HG03060 (cell line): ENCODE data around the gene RNF31.

Experiments used
- ATAC-seq: cut with Tn5 transposase; IDR thresholded peaks from one replicate; pipeline ENCODE4 v1.9.1; 2021; ENCODE audit warnings: low read depth, moderate number of reproducible peaks; ENCODE audit not compliant: unreplicated experiment

Gene RNF31

DNA sequence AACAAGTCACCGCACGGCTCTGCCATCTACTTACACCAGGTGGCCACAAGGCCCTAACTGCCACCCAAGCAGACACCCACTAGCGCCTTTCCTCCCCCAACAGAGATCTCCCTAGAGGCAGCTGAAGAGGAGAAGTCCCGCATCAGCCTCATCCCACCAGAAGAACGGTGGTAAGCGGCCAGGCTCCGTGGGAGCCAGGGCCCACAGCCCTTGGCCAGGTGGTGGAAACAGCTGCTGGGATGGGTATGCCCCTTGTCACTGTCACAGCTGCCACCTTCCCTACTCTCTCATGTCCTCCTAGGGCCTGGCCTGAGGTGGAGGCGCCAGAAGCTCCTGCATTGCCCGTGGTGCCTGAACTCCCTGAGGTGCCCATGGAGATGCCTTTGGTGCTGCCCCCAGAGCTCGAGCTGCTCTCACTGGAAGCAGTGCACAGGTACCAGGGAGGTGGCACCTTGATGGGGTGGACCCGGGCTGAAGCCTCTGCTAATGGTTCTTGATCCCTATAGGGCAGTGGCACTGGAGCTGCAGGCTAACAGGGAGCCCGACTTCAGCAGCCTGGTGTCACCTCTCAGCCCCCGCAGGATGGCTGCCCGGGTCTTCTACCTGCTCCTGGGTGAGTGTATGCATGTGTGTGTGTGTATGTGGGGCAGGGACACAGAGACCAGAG lies 32.1 kb downstream of the RNF31 start:
- ATAC-seq, result no peak

DNA sequence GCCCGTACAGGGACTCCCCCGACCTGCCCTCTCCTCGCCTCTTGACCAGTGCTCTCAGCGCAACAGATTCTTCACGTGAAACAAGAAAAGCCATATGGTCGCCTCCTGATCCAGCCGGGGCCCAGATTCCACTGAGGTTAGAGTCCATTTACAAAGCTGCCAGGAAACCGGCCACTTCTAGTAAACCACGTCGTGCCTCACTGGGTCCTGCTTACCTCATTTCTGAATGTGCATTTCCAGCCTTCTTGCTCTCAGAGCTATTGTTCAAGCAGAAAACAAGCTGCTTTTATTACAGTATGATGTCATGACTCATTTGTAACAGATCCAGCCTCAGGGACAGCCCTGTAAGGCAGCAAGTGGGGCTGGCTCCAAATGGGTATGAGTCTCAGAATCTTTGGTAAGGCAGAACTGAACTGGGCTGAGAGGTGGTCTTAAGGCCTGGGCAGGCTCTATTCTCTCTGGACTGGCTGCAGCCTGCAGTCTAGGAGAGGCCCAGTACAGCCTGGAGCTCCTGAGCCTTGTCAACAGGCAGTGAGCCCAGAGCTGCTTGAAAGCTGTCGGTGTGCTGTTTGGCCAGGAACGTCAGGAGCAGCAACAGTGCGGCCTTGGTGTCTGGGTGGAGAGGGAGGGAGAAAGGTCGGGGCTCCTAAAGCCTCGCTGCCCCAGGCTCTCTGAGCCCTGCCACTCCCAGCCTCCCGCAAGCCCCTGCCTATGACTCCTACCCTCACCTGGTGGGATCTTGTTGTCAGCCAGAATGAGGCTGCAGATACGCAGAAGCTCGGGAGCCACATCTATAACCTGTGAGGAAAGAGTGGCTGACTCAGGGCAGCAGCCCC lies 32.9 kb downstream of the RNF31 start:
- no peak for ATAC-seq

DNA sequence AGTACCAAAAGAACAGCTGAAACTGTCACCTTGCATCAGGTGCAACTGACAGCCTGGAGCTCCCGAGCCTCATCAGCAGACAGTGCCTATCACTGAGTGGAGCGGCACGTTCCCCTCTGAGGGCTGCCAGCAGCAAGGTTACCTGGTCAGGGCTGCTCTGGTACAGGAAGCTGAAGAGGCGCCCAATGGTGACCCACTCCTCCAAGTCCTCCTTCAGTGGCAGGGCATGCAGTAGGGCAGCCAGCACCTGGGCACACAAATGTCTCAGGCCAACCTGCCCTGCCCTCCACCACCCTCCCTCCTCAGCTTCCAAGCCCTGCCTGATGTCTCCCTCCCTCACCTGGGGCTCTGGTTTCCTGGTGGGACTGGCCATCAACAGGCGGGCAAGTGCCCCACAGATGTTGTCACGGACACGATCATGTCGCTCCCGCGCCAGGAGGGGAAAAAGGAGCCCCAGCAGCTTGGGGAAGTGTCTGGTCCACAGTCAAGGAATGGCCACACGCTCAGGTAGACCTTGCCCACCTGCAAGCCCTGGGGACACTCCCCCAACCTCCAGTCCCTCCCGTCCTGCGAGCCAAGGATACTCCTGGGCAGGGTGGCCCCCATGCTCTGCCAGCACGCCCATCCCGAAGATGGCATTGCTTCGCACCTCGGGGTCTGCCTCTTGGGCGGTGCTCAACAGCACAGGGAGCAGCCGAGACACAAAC lies 34.2 kb downstream of the RNF31 start:
- no peak for ATAC-seq

DNA sequence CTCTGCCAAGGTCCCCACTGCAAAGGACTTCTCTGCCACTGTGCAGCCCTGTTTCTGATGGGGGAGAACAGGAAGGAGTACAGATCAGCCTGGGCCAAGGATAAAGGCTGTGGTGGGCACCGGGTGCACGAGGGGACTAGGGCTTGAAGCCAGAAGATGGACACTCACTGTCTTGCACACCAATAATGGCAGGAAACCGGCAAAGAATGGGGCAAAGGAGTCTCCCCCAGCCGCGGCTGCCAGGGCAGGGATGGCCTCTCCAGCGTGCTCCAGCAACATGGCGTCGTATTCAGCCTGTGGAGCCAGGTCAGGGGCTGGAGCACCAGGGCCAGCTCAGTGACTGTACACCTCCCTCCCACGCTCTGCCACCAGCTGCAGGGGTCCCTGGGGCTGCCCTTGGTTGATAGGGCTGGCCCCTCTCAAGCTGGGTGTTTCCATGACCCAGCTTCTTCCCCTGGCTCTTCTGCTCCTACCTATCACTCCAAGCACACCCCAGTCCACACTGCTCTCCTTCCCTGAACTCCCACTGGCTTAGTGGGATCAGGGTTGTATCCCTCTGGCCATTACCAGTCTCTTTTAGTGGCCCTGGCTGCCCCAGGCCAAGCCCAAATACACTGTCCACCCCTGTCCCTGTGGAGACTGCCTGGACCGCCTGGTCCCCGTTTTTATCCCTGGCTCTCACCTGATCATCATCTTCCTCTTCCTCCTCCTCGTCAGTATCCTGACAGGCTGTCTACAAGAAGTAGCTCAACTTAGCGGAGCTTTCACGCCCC lies 35.0 kb downstream of the RNF31 start:
- no peak for ATAC-seq

DNA sequence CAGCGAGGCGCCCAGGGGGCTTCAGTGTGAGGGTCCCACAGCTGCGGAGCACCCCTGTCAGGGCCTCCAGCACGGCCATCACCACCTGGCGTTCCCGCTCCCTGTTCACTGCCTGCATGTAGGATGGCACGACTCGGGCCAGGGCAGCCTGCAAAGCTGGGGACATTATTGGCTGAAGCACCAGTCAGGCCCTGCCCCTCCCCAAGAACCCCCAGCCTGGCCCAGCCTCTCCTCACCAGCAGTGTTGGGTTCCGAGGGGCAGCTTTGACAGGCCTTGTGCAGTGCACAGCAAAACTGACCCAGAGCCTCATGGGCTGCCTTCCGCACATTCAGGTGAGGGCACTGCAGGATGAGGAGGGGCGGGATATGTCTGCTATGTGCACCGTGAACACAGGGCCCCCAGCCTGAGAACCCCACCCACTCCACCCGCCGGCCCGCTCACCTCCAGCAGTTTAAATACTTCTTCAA lies 35.8 kb downstream of the RNF31 start:
- no peak for ATAC-seq

DNA sequence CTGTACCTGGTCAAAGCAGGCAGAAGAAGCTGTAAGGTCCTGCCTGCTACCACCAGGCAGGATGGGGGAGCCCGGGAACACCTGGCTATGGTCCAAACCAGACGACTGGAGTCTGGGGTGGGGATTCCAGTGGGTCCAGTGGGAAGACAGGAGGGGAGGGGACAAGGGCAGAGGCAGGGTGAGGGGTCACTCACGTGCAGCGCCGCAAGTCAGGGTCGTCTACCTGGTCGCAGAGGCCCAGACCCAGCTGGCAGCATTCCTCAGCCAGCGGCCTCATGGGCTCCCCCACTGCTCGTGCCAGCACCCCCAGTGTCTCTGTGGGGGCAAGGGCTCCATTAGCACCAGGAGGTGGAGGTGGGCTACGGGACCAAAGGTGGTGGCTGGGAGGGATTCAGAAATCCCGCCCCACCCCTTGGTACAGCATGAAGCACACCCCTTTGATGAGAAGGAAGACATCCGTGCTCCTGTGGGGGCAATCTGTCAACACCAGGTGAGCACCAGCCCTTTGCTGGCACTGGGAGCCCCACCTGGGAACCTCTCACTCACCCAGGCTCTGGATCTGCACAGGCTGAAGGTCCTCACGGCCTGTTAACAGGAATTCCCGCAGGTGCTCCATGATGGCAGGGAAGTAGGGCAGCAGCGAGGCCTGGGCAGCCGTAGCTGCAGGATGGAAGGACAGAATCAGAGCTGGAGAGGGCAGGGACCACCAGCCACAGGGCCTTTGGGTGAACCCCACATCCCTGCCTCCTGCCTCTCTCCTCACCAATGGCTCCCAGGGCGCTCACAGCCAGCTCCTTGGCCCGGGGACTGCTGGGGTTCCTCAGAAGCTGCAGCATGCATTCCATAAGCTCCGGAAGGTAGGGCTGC lies 37.0 kb downstream of the RNF31 start:
- no peak for ATAC-seq

DNA sequence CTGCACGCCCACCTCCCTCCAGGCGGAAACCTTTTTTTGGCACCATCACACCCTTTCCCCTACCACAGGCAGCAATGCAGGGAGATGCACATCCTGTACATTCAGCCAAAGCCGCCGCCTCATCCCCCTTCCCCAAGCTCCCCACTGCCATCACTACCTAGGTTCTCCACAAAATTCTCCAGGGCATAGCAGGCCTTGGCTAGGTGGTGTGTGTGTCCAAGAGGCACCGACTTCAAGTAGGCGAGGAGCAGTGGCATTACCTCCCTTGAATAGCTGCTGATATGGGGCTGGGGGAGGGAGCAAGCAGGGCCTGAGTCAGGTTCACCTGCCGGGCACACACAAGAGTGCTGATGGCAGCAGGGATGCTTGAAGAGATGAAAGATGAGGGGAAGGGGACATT lies 37.7 kb downstream of the RNF31 start:
- no peak for ATAC-seq

DNA sequence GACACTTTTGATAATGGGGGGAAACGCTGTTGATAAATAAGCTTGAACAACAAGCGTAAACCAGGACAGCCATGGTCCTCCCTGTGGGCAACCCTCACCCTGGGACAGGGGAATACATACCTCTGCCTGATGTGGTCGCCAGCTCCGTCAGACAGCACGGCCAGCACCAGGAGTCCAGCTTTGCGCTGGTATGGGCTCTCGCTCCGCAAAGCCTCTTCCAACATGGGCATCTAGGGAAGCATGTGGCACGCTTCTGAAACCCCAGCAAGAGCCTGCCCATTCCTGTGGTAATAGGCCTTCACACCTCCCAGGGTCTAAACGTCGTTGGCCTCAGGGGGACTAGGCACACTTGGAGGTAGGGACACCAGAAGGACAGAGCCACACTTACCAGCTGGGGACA lies 38.4 kb downstream of the RNF31 start:
- ATAC-seq, result no peak

DNA sequence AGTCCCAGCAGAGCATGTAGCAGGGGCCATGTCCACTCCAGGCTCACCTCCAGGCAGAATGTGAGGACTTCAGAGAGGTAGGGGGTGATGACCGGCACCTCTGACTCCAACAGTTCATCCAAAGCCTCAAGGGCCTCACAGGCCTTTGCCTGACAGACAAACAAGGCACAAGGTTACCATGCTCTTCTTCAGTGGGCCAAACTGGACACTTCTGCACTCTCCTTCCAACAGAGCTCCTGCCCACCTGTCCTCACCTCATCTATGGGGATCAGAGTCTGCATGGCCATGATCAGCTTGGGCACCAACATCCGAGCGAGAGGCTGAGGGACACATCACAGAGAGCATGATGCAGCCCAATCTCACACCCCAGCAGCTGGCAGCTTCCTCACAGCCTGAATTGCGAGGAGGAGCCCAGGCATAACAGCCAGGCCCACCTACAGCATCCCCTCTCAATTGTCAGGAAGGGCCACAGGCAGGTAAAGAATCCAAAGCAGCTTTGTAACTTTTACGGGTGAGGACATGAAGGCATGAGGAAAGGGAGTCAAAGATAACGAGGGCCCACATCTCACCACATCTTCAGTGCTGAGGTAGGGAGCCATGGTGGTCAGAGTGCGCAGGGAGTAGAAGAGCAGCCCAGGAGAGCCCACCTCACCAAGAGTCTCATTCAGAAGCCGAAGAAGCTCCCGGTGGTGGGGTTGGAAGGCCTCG lies 39.7 kb downstream of the RNF31 start:
- no peak for ATAC-seq

DNA sequence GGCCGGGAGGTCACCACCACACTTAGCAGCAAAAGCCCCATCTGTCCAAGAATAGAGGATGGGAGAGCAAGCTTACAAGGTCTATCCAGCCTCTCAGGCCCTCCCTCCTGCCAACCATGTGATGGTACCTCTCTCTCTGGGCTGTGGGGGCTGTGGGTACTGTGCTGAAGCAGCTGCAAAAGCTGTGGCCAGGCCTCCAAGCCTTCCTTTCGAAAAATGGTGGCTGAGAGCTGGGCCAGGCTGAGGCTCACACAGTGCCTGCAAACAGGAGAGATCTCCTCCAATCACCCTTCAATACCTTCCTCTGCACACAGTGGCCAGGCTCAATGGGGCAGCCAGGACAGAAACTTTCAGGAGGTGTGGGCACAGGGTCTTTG lies 40.2 kb downstream of the RNF31 start:
- no peak for ATAC-seq

DNA sequence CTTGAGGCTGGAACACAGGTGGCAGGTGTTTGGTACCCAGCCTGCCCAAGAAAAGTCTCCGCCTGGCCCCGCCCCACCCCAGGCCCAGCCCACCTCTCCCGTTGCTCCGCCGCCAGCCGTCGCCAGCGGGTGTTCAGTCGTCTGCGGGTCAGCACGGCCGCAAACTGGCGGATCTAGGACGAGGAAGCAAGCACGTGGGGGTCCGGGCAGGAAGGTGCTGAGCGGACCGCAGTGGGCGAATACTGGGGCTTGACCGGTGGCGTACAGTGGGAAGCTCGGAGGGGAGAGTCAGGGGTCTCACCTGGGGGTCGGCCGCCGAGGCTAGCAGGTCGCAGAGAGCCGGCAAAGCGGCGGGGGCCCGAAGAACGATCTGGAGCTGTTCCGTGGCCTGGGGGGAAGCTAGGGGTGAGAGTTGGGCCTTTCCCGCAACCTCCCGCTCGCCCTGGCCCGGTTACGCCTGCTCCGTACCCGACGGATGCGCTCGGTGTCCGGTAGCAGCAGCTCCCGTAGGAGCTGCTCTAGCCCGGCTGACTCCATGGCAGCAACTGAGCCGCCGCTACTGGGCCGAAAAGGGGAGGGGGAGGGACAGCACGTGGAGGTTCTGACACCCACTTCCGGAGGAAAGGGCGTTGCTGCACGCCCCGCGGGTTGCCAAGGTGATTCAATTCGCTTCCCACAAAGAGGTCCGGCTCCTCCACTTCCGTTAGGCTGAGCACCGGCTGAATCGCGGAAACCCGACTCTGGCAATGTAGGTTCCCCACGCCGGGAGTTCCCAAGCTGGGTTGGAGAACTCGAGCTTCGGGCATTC lies 41.2 kb downstream of the RNF31 start, which contains the start of gene IPO4:
Gene IPO4, minus strand, starts transcription at position 566 of the 808 bp plus-strand sequence. Its CDS starts 29 bp downstream, at position 537.
- peak; percentile 63 for ATAC-seq

DNA sequence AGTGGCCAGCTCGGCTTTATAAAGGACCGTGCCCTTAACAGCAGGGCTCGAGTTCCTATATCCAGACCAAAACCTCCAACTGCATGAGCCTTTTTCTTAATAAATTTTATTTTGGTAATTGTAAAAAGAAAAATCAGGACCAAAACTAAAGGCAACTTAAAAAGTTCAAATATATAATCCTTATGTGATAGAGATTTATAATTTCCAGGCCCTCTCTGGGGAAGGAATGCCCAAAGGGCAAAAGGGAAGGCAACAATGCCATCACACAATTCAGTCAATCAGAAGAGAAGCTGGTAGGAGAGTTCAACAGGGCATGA lies 41.7 kb downstream of the RNF31 start:
- no peak for ATAC-seq

DNA sequence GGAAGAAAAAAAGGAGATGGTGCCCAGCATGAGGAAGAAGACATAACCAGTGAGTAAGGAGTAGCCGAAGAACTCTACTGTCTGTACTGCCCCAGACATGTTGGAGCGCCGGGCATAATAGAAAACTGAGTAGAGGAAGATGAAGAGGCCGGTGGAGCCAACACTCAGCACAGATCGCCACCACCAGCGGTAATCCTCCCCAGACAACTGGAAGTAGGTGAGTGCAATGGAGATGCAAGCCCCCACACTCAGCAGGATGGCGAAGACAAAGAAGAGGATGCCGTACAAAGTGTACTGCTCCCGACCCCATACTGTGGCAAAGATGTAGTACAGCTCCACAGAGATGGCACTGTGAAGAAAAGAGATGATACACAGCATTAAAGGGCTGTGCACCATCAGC lies 42.2 kb downstream of the RNF31 start:
- no peak for ATAC-seq

DNA sequence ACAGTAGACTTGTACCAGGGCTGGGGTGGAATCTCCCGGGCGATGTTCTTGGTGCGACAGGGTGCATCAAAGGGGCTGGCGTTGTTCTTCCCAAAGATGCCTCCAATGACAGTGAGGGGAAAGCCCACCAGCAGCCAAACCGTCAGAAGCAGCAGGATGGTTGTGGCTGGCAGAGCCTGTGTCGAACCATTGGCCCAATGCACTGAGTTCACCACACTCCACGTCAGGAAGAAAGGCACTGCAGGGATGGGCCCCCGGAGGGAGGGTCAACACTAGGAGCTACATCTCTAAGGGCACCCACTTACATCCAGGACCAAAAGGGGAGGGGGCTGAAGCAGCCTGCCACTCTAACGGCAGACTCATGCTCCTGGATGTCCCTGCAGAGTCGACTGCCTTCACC lies 43.1 kb downstream of the RNF31 start:
- ATAC-seq, result no peak

DNA sequence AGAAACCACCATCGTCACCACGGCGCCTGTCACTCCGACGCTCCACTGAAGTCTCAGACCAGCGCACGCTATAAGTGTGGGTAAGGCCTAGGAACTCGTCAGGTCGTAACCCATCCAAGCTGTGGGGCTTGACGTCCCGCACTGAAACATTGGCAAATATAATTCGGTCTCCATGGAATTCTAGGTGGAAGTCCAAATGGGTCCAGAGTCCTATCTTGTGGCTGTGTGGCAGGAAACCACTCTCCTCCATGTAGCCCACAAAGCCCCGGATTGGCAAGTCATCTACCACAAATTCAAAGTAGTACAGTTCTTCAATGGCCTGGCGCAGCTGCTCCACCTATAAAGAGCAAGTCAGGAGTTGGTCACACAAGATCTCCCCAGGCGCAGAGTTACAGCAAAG lies 45.6 kb downstream of the RNF31 start:
- no peak for ATAC-seq

DNA sequence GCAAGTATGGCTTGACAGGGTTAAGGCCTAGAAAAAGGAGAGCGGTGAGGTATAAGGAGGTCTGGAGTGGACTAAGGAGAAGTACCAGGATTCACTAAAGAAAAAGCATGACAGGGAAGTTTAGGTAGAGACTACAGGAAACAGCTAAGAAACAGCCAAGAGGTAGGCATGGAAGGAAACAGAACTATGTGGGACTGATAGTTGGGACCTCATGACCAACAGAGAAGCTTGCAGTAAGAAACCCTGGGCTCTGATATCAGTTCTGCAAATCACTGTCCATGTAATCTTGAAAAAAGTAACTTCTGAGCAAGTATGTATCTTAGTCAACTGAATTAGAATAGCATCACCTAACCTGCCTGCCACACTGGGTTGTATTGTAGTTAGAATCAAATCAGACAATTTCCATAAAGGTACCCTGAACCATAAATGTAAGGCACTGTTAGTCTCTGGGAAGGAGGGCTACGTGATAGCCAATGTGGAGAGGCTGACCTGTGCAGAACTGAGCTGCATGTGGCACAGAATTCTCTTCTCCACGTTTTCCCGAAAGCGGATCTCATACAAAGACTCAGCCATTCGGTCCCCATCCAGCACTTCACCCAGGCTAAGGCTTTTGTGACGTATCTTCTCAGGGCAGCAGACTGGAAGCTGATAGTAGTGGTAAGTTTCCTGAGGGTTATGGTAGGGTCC lies 47.0 kb downstream of the RNF31 start:
- no peak for ATAC-seq

DNA sequence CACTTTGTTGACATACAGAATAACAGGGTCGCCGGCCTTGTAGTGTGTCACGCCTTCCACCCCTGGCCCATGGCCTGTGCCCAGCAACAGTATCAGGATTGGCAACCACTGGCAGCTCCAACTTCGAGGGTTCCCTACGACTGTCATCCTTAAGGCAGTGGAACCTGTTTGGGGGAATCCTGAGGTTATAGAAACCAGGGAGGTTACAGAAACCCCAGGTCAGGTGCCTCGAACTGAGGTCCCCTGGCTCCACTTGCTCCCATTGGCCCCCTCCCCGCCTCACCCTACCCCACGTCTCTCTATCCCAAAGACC lies 47.5 kb downstream of the RNF31 start:
- ATAC-seq, result no peak
